Peyer's patch (tissue), 4 donors: ENCODE measurements around the gene RFX3.

Source experiments
- POLR2A ChIP-seq, 2 donors: fragments of 450-650 bp; IDR thresholded peaks; one replicate each; pipeline ENCODE4 v1.5.1; 2017; ENCODE audit warnings: antibody characterized with exemption in 2 of 2, mild to moderate bottlenecking in 2 of 2, moderate library complexity in 2 of 2
- TF ChIP-seq, protein P1 (sequence below), 6 experiments: fragments of 450-650 bp in 4 of 6; fragments of 200-600 bp in 2 of 6; sonication (generic) in 1 of 6; IDR thresholded peaks; one replicate each; pipeline ENCODE4 v1.5.1; 2017 to 2019; ENCODE audit warnings: antibody characterized with exemption in 6 of 6, mild to moderate bottlenecking in 3 of 6, moderate library complexity in 1 of 6

DNA sequence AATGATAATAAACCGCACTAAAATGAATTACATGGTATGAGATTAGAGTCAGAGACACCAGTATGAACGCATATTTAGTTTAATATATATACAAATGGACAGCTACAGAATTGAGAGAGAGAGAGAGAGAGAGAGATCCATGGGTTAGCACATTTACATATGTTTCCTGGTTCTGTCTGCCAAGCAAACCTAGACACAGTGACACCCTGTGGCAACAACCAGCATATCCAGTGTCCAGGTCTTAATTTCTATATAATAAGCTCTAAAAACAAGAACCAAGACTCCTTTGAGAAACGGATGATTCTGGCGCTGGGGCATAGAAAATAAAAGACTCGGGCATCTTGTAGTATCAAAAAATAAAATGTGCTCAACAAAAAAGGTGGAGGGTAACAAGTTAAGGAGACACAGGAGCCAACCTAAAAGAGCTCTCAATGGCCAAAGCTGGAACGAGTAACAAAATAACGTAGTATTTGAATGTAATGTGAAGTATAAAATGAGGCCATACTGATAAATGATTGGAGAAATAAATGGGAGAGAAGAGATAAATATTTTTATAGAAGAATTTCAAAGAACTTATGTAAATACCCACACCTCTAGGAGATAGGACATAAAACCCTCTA is 84.5 kb downstream of the RFX3 start:
- TF ChIP-seq, protein P1, sequence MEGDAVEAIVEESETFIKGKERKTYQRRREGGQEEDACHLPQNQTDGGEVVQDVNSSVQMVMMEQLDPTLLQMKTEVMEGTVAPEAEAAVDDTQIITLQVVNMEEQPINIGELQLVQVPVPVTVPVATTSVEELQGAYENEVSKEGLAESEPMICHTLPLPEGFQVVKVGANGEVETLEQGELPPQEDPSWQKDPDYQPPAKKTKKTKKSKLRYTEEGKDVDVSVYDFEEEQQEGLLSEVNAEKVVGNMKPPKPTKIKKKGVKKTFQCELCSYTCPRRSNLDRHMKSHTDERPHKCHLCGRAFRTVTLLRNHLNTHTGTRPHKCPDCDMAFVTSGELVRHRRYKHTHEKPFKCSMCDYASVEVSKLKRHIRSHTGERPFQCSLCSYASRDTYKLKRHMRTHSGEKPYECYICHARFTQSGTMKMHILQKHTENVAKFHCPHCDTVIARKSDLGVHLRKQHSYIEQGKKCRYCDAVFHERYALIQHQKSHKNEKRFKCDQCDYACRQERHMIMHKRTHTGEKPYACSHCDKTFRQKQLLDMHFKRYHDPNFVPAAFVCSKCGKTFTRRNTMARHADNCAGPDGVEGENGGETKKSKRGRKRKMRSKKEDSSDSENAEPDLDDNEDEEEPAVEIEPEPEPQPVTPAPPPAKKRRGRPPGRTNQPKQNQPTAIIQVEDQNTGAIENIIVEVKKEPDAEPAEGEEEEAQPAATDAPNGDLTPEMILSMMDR (IDR thresholded peaks at IDR 0.05): peak in 5 of 6 experiments; percentile 20 to 65 (median 59)
- no peak for TF ChIP-seq POLR2A (IDR thresholded peaks at IDR 0.05)
